Measurements from ENCODE around the gene DENND1A.

DENND1A gene

DNA sequence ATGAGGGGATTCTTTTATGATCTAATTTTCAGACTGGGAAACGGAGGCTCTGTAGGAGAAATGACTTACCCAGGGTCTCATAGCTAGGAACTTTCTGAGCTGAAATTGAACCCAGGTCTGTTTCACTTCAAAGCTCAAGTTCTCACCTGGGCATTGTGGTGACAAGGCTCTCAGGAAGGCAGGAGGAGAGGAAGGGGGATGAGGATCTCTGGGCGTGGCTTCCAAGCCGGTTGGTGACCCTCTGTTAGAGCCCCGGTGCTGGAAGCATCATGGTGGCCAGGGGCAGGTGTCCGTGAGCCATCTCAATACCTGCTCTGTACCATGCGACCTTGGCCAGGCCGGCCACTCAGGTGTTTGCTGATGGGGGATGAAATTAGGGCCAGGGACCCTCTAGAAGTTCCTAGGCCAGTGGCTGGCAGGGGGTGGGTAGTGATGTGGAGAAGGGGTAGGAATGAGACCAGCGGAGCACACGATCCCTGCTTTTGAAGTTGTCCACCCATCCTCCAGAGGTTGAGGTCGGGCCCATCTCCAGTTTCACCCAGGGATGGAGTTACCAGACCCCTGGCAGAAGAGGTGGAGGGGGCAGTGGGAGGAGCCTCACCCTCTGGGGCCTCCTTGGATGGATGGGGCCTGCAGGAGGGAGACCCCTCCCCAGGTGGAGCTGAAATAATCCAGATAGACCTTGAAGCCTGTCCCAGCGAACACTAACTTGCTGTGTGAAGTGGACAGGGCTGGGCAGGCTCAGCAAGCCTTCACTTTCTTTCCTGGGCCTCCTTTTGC lies 568.0 kb downstream of the DENND1A start:
- DNase-seq = no peak

DNA sequence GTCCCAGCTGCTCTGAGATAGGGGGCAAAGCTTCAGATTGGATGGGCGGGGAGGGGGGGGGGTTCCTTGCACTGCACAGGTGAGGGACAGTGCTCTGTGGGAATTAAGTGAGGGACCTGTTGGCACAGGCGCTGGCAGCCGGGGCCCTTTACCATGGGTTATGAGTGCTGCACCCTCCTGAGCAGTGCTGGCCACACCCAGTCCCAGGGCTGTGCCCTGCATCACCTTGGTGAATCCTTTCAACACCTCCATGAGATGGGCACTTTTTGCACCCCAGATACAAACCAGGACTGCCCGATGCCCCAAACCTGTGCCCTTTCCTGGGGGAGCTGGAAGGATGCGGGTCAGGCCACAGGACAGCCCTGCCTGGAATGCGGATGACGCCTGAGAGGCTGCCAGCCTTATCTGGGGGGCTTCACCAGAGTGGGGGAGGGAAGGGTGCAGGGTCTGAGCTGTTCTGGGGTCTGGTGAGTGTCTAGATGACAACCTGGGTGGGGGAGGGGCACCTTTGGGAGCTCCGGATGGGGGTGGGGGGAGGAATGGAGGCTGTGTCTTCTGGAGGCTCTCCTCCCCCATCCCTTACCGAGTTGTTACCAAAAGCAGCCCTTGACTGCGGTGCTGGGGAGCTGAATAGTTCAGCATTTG lies 568.7 kb downstream of the DENND1A start:
- DNase-seq = no peak

DNA sequence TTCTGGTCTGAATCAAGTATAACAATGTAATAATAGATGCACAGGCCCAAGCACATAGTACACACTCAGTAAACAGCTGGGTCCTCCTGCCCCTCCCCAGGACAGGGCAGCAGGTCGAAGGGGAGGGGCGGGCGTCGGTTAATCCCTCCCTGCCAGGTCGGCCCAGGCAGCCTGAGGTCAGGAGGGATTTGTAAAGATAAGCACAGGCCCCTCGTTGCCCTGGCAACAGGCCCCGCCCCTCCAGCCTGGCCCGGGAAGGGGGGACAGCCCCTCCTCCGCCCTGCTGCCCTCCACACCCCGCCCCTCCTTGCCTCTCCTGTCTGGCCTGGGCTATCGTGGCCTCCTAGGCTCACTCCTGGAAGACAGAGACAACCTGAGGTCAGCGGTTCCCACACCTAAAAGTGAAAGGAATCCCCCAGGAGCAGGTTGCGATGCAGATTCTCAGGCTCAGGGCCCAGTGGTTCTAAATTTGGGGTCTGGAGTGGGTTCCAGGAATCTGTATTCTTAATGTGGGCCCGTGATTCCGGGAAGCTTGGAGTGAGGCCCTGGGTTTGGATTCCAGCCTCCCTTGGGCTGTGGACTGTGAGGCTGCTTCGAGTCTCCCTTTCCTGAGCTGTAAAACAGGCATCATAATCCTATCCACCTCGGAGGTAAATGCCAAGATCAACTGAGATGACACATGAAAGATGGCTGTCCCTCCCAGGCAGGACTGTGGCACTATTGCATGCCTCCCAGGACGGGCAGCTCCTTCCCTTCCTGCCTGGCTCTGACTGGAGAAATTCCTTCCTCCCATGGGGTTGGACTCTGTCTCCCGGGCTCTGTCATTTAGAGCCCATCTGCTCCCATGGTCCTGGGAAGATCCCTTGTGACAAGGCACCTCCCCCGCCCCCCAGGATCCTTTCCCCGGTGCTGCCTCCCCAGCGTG lies 569.5 kb downstream of the DENND1A start:
- DNase-seq = peak; percentile 21 to 67 (median 48)

DNA sequence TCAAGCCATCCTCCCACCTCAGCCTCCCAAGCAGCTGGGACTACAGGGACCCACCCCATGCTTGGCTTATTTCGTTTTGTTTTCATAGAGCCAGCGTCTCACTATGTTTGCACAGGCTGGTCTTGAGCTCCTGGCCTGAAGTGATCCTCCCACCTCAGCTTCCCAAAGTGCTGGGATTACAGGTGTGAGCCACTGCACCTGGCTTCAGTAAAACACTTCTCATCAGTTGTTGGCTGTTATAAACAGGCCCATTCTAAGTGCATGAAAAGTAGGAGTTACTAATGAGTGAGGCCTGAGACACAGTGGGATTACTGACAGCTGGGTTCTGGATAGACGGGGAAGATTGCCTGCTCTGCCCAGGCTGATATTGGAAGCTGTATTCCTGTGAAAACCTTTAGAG lies 570.4 kb downstream of the DENND1A start:
- DNase-seq = peak; percentile 13 to 77 (median 45)

DNA sequence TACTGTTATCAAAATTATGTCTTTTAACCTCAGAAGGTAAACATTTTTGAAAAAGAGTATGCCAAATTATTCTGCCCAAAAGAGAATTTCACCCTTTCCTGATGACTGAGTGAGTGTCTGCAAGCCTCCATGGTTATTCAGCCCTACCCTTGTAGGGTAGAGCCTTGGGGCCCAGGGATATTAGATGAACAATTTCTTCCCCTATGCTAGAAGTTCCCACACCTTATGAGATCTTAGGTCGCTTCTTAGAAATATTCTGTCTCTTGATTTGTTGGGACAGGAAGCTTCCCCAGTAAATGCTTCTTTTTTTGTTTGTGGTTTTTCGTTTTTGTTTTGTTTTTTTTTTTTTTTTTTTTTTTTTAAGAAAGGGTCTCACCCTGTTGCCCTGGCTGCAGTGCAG lies 570.8 kb downstream of the DENND1A start:
- no peak for DNase-seq

DNA sequence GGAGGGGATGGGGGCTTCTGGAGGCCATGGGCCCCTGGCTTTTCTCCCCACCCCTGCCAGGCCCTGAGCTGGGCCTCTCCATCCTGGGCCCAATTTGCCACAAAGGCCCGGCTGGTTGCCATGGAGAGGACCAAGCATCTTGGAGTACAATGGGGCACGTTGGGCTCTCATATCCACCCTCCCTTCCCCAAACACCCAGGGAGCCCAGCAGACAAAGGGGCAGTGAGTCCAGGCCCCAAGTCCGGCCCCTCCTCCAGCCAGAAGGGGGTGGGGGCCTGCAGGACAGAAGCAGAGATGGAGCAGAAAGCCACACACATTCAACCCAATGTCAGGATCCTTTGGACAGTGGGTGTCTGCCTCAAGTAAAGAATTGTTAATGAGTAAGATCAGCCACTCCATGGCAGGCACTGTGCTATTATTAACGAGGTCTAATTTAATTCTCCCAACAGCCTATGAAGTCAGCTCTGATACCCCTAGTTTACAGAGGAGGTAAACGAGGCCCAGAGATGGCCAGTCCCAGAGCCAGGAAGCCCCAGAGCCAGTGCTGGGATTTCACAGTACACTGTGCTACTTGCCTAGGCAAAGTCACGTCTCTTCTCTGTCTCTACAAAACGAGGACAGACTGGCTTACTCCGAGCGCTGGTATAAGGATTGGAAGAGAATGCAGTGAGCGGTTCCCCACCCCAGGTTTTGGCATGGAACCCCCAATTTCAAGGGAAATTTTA lies 571.6 kb downstream of the DENND1A start:
- DNase-seq = peak in 2 of 3 experiments; percentile 30 to 72

DNA sequence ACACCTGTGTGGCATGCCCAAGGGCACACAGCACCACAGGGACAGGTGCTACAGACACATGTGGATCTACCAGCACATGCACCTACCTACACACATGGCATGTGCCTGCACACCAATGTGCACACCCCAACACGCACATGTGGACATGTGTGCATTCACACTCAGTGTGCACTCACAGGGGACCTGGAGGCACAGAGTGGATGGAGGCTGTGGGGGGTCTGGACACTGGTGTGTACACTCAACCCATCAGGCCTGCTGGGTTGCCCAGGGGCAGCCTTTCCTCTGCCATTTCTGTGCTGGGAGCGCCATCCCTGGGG lies 572.2 kb downstream of the DENND1A start:
- DNase-seq = no peak

DNA sequence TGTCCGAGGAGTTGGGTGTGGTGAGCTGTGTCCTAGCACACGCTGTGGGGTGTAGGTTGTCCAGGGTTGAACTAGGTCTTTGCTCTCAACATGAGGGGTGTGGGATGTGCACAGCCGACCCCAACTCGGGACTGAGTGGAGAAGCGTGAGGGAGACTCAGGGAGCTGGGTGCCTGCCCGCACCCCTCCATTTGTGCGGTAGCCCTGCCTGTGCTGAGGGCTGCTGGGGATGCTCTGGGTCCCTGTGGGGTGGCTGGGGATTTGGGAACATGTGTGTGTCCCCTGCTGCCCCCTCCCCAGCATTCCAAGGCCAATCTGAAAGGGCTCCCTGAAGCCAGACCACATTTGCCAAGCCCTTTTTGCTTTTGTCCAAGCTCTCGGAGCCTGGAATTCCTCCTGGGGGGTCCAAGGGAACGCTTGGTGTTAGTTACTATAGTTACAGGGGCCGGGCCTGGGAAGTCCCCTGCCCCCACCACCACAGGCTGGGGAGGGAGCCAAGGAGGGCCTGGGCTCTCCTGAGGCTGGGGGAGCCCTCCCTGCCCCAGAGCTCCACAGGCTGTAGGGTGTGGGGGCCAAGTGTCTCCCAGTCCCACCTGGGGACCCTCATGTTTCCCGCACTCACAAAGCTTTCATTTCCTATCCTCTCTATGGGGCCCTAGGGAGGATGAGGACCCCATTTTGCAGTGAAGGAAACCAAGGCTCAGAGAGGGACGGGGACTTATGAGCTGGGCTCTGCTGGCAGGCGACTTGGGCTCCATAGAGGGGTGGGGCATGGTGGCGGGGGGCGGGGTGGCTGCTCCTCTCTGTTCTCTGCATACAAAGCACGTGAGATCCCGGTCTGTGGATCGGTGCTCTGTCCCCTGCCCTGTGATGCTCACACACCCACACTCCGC lies 572.8 kb downstream of the DENND1A start:
- peak in 1 of 3 experiments; percentile 26 for DNase-seq

DNA sequence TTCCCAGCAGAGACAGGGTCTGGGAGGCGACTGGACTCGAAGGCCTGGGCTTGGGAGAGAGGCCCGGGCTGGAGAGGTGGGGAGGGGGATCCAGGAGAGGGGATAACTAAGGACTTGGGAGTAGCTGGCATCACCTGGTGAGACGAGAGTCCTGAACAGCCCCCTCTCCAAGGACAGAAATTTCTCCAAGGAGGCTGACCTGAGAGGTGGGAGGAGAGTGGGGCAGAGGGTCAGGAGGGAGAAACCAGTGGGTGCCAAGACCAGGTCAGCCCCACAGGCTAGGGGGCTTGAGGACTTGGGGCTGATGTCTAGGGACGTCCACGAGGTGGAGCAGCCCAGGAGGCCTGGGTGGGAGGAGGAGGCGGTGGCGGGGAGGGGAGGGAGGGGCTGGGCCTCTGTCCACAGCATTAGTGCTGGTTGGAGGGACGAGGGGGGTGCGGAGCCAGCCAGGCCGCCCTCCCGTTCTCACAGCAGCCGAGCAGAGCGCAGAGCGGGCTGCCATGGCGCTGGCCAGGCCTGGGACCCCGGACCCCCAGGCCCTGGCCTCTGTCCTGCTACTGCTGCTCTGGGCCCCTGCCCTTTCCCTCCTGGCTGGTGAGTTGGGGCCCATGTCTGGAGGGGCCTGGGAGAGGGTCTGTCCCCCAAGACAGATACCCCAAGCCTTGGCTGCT lies 574.0 kb downstream of the DENND1A start, which contains the start of gene CRB2:
CRB2 (plus strand) TSS at position 437 of the 671 bp plus-strand sequence; CDS start at position 501, 64 bp downstream.
- DNase-seq = peak in 1 of 3 experiments; percentile 17

DNA sequence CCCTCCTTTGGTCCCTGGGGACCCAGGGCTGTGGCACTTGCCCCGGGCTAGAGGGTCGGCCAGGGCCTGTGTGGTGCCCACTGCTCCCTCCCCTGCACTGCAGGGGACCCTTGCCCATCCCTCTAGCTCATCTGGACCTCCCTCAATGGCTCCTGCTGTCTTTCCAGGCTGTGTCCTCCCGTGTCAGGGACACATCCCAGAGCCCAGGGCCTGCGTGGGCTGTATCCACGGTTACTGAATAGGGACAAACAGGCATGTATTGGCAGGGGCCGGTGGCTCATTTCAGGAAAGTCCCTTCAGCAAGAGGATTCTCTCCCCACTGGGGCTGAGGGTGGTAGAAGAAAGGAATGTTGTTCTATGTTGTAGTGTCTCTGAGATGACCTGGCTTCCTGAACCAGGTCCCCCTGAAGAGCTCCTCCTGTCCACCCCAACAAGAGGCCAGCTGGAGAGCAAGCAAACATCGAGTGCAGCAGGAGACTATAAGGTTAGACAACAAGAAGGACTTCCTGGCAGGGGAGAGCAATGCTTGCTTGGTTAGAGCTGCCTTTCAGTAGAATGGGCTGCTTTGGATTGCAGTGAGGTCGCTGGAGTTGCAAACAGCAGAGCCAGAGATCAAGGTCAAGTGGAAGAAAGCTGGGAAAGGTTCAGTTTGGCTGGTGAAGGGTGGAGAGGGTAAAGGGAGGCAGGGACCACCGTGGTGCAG lies 575.0 kb downstream of the DENND1A start:
- DNase-seq = peak in 1 of 3 experiments; percentile 30

DNA sequence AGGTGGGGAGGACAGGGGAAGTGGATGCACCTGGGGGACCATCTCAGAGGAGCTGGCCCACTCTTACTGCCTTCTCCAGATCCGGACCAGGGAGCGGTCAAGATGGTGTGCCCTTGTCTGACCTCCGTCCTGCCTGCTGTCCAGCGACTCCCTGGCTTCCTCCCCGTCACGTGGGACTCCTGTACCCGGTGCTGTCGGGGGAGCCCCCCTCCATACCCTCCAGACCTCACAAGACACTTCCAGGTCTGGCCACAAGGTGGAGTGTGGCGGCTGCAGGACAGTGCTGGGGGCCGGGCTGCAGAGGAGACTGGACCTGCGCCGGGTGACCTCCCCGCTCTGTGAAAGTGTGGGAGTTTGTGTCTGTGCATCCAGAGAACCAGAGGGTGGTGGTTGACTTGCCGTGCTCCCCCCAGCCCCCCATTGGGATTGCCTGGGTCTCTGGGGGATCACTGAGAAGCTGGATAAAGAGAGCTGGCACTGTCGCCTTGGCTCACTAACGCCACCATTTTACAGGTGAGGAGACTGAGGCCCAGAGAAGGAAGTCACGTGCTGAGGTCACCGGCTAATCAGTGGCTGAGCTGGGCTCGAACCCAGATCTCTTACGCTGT lies 575.8 kb downstream of the DENND1A start:
- peak; percentile 12 to 81 (median 64) for DNase-seq

DNA sequence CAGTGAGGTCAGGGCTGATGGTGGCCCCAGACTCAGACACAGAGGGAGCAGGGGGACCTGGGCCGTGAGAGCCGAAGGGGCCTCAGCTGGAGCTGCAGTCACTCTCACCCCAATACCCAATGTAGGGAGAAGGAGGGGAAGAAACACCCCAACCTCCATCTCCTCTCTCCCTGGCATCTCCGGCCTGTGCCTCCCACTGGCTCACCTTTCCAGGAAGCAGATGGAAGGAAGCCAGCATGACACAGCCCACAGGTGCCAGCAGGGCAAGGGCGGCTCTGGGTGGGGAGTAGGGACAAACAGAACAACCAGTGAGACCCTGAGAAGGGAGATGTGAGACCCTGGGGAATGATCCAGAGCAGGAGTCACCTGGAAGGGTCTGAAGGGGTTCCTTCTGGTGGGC lies 576.9 kb downstream of the DENND1A start:
- no peak for DNase-seq

DNA sequence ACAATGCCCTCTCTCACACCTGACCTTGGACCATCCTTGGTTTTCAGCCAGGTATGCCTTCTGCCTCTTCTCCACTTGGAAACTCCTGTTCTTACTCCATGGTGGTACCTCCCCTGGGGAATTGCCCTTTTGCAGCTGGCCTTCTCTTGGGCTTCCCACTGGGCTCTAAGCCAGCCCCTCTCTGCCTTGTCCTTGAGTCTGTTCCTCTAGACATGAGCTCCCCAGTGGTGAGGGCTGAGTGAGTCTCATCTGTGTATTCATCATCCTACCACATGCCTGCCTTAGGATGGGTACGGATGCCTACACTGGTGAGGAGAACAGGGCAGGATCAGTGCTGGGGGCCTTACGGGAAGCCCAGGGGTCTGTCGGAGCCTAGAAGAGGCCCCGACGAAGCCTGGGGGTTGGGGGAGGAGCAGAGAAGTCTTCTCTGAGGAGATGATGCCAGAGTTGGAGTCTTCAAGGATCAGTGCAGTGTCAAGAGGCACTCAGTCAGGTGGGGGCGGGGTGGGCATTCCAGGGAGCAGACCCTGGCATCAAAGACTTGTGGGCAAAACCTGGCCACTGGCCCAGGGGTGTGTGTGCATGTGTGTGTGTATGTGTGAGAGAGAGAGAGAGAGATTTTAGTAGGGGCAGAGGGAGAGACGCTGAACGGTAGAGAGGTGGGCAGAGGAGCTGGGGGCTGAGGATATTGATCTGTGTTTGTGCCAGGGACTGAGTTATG lies 579.2 kb downstream of the DENND1A start:
- DNase-seq = peak in 1 of 3 experiments; percentile 37

DNA sequence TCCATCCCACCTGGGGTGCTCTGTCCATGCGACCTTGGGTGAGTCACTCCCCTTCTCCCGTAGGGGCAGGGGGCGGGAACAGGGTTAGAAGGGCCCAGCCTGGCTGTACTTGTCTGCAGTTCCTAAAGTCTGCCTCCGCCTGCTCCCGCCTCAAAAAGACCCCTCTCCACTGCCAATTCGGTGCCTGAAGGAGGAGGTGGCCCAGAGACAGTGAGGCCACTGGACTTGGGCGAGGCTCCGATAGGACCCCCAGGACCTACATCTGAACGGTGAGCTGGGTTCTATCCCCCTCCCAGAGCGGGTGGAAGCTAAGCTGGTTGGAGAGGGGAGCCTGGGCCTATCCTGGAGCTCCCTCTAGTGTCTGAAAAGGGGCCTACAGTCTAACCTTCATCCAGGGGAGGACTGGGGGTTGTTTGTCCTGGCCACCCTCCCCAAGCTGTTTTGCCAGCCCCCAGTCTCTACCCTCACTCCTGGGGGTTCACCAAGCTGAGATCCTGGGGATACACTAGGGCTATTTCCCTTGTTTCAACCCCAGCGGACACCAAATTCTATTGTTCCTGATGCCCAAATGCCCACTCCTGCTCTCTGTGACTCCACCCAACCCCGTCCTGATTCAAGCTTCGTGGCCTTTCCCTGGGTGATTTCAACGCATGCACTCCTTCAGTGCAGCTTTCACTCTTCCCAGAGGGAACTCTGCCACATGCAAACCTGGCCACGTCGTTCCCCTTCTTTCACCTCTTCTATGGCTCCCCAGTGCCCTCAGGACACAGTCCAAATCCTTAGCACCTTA lies 580.0 kb downstream of the DENND1A start:
- peak; percentile 36 to 86 (median 61) for DNase-seq

DNA sequence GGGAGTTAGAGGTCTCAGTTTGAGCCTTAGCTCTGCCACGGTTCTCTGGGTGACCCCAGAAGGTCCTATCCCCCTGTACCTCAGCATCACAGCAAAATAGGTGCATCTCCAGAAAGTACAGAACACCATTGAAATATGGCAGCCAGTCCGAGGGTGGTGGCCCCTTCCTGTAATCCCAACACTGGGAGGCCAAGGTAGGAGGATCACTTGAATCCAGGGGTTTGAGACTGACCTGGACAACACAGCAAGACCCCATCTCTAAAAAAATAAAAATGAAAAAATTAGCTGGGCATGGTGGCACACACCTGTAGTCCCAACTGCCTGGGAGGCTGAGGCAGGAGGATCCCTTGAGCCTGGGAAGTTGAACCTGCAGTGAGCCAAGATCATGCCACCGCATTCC lies 580.9 kb downstream of the DENND1A start:
- DNase-seq = no peak

DNA sequence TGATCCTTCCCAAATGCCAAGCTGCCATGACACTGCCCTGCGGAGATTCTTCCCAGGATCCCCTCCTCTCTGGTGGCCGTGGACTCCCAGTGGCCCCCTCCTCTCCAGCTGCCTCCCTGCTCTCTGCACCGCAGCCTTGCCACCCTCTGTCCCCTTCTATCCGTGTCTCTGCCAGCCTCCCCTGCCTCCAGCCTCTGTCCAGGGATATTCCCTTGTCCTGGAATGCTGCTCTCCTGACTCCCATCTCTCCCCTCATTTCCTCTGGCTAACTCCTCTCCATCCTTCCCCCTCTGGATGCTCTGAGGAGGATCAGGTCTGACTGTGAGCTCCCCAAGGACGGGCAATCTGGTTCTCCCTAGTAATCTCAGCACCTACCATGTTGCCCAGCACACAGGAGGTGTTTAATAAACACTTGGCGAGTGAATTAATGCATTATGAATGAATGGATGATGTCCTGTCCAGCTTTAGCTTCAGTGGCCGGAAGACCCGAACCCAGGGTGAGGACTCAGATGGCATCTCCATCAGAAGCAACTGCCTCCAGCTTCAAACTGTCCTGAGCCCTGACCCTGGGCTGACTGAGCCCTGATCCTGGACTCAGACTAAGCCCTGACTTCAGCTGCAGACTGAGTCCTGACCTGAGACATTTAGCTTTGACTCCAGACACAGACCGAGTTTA lies 581.5 kb downstream of the DENND1A start:
- DNase-seq = no peak

DNA sequence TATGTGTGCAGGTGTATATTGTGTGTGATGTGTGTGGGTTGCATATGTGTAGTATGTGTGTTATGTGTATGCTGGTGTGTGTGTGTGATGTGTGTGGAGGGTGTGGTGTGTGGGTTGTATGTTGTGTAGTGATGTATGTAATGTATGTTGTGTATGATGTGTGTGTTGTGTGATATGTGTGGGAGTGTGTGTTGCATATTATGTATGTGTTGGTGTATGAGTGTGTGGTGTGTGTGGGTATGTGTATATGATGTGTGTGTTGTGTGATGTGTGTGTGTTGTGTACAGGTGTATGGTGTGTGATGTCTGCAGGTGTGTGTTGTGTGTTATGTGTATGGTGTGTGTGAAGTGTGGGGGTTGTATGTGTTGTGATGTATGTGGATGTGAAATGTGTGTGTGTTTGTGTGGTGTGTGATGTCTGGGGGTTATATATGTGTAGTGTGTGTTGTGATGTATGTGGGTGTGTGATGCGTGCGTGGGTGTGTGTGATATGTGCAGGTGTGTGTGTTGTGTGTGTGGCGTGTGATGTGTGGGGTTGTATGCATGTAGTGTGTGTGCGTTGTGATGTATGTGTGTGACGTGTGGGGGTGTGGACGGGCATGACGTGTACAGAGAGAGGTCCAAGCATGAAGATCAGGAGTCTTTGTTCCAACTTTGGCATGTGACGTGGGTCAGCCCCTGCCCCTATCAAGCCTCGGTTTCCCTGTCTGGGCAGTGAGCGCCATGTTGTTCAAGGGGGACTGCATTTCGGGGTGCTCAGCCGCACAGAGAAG lies 582.5 kb downstream of the DENND1A start:
- peak in 1 of 3 experiments; percentile 35 for DNase-seq
